Measurements from ENCODE around the gene GPR42.

GPR42 gene

GRCh38 chr19:35340431-35340830 is 30.4 kb upstream of the GPR42 start:
- Histone ChIP-seq H3K9me3 (ENCODE audit: control insufficient read depth, insufficient read depth, low read length) (no peaks in the 10 kb centered on the region), H3K4me1 (ENCODE audit: insufficient read depth, low read length) (peaks cover 3% of the 10 kb centered on the region; the same call in 1 of the 2 replicates), H3K36me3 (ENCODE audit: insufficient read depth, low read length) (no peaks in the 10 kb centered on the region), H3K9ac (ENCODE audit: low read depth, low read length) (no peak overlapping the region)

DNA sequence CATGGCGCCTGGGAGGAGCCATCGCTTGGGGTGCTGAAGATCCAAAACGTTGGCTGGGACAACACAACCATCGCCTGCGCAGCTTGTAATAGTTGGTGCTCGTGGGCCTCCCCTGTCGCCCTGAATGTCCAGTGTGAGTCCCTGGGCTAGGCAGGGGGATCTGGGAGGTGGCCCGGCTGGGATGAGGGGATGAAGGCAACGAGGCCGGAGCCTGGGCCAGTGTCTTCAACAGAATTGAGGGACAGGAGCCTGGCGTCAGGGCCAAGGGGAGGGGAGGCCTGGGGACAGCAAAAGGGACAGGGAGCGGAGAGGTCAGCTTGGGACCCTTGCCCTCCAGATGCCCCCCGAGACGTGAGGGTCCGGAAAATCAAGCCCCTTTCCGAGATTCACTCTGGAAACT is 29.9 kb upstream of the GPR42 start:
- H3K36me3 ChIP-seq (ENCODE audit: insufficient read depth, low read length) = no peaks in the 10 kb centered on the region
- no peaks in the 10 kb centered on the region for H3K9me3 ChIP-seq (ENCODE audit: control insufficient read depth, insufficient read depth, low read length)
- no peak overlapping the region for H3K9ac ChIP-seq (ENCODE audit: low read depth, low read length)
- peaks cover 3% of the 10 kb centered on the region; the same call in 1 of the 2 replicates for H3K4me1 ChIP-seq (ENCODE audit: insufficient read depth, low read length)

DNA sequence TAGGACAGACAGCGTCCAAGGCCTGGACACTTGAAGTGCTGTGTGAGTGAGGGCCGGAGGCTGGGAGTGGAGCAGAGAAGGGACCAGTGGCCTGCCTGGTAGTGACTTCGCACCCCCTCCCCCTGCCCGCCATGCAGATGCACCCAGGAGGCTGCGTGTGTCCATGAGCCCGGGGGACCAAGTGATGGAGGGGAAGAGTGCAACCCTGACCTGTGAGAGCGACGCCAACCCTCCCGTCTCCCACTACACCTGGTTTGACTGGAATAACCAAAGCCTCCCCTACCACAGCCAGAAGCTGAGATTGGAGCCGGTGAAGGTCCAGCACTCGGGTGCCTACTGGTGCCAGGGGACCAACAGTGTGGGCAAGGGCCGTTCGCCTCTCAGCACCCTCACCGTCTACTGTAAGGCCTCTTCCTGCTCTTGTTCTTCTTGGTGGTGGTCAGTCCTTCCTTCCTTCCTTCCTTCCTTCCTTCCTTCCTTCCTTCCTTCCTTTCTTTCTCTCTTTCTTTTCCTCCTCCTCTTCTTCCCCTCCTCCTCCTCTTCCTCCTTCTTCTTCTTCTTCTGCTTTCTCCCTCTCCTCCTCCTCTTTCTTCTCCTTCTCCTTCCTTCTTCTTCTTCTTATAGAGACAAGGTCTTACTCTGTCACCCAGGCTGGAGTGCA is 29.2 kb upstream of the GPR42 start:
- Histone ChIP-seq H3K4me1 (ENCODE audit: insufficient read depth, low read length) (peaks cover 3% of the 10 kb centered on the region; the same call in 1 of the 2 replicates), H3K9ac (ENCODE audit: low read depth, low read length) (no peak overlapping the region), H3K9me3 (ENCODE audit: control insufficient read depth, insufficient read depth, low read length) (no peaks in the 10 kb centered on the region), H3K36me3 (ENCODE audit: insufficient read depth, low read length) (no peaks in the 10 kb centered on the region)

DNA sequence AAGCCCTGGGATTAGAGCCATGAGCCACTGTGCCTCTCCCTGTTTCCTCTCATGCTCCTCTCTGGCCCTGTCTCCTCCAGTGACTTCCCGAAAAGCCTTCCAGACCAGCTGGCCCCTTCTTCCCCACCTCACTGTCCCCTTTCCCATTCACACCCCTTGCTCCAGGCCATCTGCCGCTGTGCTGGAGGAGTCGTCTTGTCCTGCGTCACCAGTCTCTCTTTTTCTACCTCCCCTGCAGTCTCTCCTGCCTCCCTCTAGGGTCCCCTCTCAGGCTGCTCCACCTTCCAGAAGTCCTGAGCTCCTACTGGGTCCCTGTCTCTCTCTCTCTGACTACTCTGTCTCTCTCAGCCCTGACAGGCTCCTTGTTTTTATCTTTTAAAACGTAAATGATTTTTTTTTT is 28.4 kb upstream of the GPR42 start:
- no peaks in the 10 kb centered on the region for H3K36me3 ChIP-seq (ENCODE audit: insufficient read depth, low read length)
- H3K4me1 ChIP-seq (ENCODE audit: insufficient read depth, low read length) = peaks cover 3% of the 10 kb centered on the region; the same call in 1 of the 2 replicates
- H3K9ac ChIP-seq (ENCODE audit: low read depth, low read length) = no peak overlapping the region
- H3K9me3 ChIP-seq (ENCODE audit: control insufficient read depth, insufficient read depth, low read length) = no peaks in the 10 kb centered on the region

DNA sequence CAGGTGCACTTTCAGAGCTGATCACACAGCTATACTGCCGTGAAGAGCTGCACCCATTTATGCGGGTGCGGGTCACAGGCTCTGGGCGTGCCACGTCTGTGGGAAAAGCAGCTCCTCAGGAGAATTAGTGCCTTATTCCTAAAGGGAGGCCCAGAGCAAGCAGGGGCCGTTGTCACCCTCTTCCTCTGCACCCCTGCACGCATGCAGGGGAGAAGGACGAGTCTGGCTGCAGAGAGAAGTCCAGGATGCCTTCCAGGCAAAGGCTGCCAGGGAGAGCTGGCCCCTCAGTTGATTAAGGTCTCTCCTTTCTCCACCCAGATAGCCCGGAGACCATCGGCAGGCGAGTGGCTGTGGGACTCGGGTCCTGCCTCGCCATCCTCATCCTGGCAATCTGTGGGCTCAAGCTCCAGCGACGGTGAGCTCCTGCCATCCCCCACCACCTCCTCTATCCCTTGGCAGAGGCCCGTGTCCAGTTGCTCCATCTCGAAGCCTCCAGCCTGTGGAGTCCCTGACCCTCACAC is 26.3 kb upstream of the GPR42 start:
- H3K36me3 ChIP-seq (ENCODE audit: insufficient read depth, low read length) = no peaks in the 10 kb centered on the region

DNA sequence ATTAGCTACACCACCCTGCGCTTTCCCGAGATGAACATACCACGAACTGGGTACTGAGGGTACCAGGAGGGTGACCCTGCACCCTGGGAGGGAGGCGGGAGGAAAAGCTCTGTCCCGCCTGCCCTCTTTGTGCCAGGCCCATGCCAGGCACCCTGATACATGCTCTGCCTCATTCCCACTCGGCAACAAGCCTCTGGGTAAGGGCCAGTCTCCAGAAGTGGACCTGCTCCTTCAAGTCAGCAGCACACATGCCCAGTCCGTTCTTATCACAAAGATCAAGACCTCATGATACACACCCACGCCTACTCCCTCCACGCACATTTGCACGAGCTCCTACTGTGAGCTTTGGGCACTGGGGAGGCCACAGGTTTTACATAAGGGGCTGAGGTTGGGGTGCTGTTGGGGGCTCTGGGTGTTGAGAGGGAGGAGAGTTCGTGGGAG is 25.2 kb upstream of the GPR42 start:
- Histone ChIP-seq H3K9me3 (ENCODE audit: control insufficient read depth, insufficient read depth, low read length) (no peaks in the 10 kb centered on the region), H3K4me1 (ENCODE audit: insufficient read depth, low read length) (peaks cover 3% of the 10 kb centered on the region; the same call in 1 of the 2 replicates), H3K36me3 (ENCODE audit: insufficient read depth, low read length) (no peaks in the 10 kb centered on the region), H3K9ac (ENCODE audit: low read depth, low read length) (no peak overlapping the region)

More for the DNA sequence above, 26.3 kb upstream of the GPR42 start:
- H3K9ac ChIP-seq (ENCODE audit: low read depth, low read length) = no peak overlapping the region
- H3K4me1 ChIP-seq (ENCODE audit: insufficient read depth, low read length) = peaks cover 3% of the 10 kb centered on the region; the same call in 1 of the 2 replicates
- no peaks in the 10 kb centered on the region for H3K9me3 ChIP-seq (ENCODE audit: control insufficient read depth, insufficient read depth, low read length)

GRCh38 chr19:35346193-35347052 is 24.4 kb upstream of the GPR42 start:
- H3K9ac ChIP-seq (ENCODE audit: low read depth, low read length) = no peak overlapping the region

GRCh38 chr19:35347171-35347929 is 23.5 kb upstream of the GPR42 start, which contains the start of gene FFAR1:
Gene FFAR1, plus strand, starts transcription at chr19:35347902. Its CDS starts 3,650 bp downstream, at chr19:35351552.
- no peaks in the 10 kb centered on the region for H3K9me3 ChIP-seq (ENCODE audit: control insufficient read depth, insufficient read depth, low read length)
- H3K4me1 ChIP-seq (ENCODE audit: insufficient read depth, low read length) = peaks cover 2% of the 10 kb centered on the region; the same call in 1 of the 2 replicates
- H3K36me3 ChIP-seq (ENCODE audit: insufficient read depth, low read length) = no peaks in the 10 kb centered on the region
- H3K9ac ChIP-seq (ENCODE audit: low read depth, low read length) = no peak within 1 kb of the TSS

More at GRCh38 chr19:35346193-35347052, 24.4 kb upstream of the GPR42 start:
- Histone ChIP-seq H3K36me3 (ENCODE audit: insufficient read depth, low read length) (no peaks in the 10 kb centered on the region), H3K9me3 (ENCODE audit: control insufficient read depth, insufficient read depth, low read length) (no peaks in the 10 kb centered on the region), H3K4me1 (ENCODE audit: insufficient read depth, low read length) (peaks cover 3% of the 10 kb centered on the region; the same call in 1 of the 2 replicates)

DNA sequence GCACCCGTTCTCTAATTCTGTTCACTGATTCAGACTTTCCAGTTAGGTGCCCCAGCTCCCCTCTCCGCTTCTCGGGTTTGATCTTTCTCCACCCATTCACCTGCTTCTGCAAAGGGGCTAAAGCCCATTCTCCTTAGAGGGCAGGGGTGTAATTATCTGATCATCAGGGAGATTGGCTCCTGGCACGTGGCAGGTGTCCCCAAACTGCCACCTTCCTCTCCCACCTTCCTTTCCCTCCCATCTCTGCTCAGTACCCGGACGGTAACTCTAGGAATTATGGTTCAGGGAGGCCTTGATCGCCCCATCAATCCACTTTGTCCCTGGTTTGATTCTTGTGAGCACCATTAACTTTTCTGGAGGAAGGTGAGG is 23.0 kb upstream of the GPR42 start:
- Histone ChIP-seq H3K9me3 (ENCODE audit: control insufficient read depth, insufficient read depth, low read length) (no peaks in the 10 kb centered on the region), H3K36me3 (ENCODE audit: insufficient read depth, low read length) (no peaks in the 10 kb centered on the region), H3K9ac (ENCODE audit: low read depth, low read length) (no peak overlapping the region), H3K4me1 (ENCODE audit: insufficient read depth, low read length) (no peaks in the 10 kb centered on the region)

DNA sequence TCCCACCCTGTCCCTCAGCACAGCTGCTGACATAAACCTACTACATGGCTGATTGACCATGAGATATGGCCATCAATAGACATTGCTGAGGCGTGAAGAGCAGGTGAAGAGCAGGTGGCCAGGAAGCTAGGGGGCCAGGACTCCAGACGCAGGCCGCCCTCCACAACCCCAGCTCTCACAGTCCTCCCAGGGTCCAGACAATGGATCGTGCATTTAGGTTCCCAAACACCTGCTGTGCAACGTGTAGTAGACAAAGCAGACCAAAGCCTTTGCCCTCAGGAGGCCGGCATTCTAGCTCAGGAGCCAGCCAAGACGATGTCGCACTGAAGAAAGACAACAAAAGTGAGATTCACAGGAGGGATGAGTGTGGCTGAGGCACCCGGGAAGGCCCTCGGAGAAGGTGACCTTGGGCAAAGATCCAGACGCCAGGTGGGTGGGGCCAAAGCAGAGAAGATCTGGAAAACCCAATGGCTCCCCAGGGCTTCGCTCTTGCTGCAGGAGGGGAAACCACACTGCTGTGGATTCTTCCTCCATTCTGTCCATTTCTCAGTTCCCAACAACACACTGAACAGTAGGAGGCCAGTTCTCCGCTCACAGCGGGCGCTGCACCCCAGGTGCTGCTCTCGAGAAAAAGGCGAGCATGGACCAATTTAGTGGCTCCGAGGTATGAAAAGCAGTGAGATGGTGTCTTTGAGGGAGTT is 21.8 kb upstream of the GPR42 start:
- no peaks in the 10 kb centered on the region for H3K9me3 ChIP-seq (ENCODE audit: control insufficient read depth, insufficient read depth, low read length)
- H3K4me1 ChIP-seq (ENCODE audit: insufficient read depth, low read length) = no peaks in the 10 kb centered on the region
- H3K36me3 ChIP-seq (ENCODE audit: insufficient read depth, low read length) = no peaks in the 10 kb centered on the region
- no peak overlapping the region for H3K9ac ChIP-seq (ENCODE audit: low read depth, low read length)

GRCh38 chr19:35349614-35350521 is 21.0 kb upstream of the GPR42 start:
- Histone ChIP-seq H3K4me1 (ENCODE audit: insufficient read depth, low read length) (no peaks in the 10 kb centered on the region), H3K36me3 (ENCODE audit: insufficient read depth, low read length) (no peaks in the 10 kb centered on the region), H3K9ac (ENCODE audit: low read depth, low read length) (no peak overlapping the region), H3K9me3 (ENCODE audit: control insufficient read depth, insufficient read depth, low read length) (no peaks in the 10 kb centered on the region)

- no peak overlapping the region for H3K9ac ChIP-seq (ENCODE audit: low read depth, low read length)
- H3K4me1 ChIP-seq (ENCODE audit: insufficient read depth, low read length) = no peaks in the 10 kb centered on the region
- H3K36me3 ChIP-seq (ENCODE audit: insufficient read depth, low read length) = no peaks in the 10 kb centered on the region
- H3K9me3 ChIP-seq (ENCODE audit: control insufficient read depth, insufficient read depth, low read length) = no peaks in the 10 kb centered on the region
Observed at GRCh38 chr19:35350591-35350990, 20.3 kb upstream of the GPR42 start.

Measured in ES-I3 (cell line).